ENCODE results near the gene SHROOM3.

GRCh38 chr4:76694056-76694455, 259.0 kb downstream of the SHROOM3 start:
- TF ChIP-seq NCOA2 (CRISPR knock-in tag; IDR thresholded peaks at IDR 0.05) (no peak), ZFX (CRISPR knock-in tag; IDR thresholded peaks at IDR 0.05; ENCODE audit: low read depth) (no peak), ZNF383 (CRISPR knock-in tag; IDR thresholded peaks at IDR 0.05; ENCODE audit: borderline replicate concordance) (no peak), PATZ1 (CRISPR knock-in tag; IDR thresholded peaks at IDR 0.05) (no peak), FOXJ3 (CRISPR knock-in tag; IDR thresholded peaks at IDR 0.05; ENCODE audit: borderline replicate concordance) (no peak), ZBTB3 (CRISPR knock-in tag; IDR thresholded peaks at IDR 0.05; ENCODE audit: borderline replicate concordance, low read depth) (no peak), FIP1L1 (IDR thresholded peaks at IDR 0.05; ENCODE audit: borderline replicate concordance, insufficient read depth, low read depth, low read length) (no peak), EZH2 (conservative IDR thresholded peaks at IDR 0.05; ENCODE audit: low read depth, low read length) (no peak), ZNF841 (CRISPR knock-in tag; IDR thresholded peaks at IDR 0.05; ENCODE audit: borderline replicate concordance) (no peak), KLF16 (CRISPR knock-in tag; IDR thresholded peaks at IDR 0.05) (no peak), POGK (CRISPR knock-in tag; conservative IDR thresholded peaks at IDR 0.05) (no peak), ZNF720 (CRISPR knock-in tag; IDR thresholded peaks at IDR 0.05) (no peak)

Measured in HepG2 (cell line).